WTC11 (cell line): ENCODE data around the gene SLC36A4.

Experiments used
- CTCF ChIP-seq: fragments of 200-600 bp; IDR thresholded peaks from 2 replicates; pipeline ENCODE4 v1.8.0; 2022; ENCODE audit warnings: antibody characterized with exemption
- E2F4 ChIP-seq: sonication (generic); formaldehyde crosslinking; IDR thresholded peaks from 2 replicates; pipeline ENCODE4 v1.8.1; 2022; ENCODE audit warnings: low read depth, mild to moderate bottlenecking, moderate library complexity, missing genetic modification reagents, borderline replicate concordance
- FOXP1 ChIP-seq: sonication (generic); formaldehyde crosslinking; IDR thresholded peaks from 2 replicates; pipeline ENCODE4 v1.8.0; 2022; ENCODE audit warnings: missing genetic modification reagents, mild to moderate bottlenecking, moderate library complexity, borderline replicate concordance
- JUN ChIP-seq: sonication (generic); formaldehyde crosslinking; IDR thresholded peaks from 2 replicates; pipeline ENCODE4 v1.8.0; 2023; ENCODE audit warnings: mild to moderate bottlenecking, missing genetic modification reagents
- KAT7 ChIP-seq: sonication (generic); formaldehyde crosslinking; IDR thresholded peaks from 2 replicates; pipeline ENCODE4 v1.8.1; 2023; ENCODE audit warnings: missing genetic modification reagents, mild to moderate bottlenecking, borderline replicate concordance
- NR3C1 ChIP-seq: sonication (generic); formaldehyde crosslinking; conservative IDR thresholded peaks from 2 replicates; pipeline ENCODE4 v1.8.1; 2023; ENCODE audit warnings: low read depth, mild to moderate bottlenecking, missing genetic modification reagents
- TP53 ChIP-seq: sonication (generic); formaldehyde crosslinking; IDR thresholded peaks from 2 replicates; pipeline ENCODE4 v1.8.1; 2023; ENCODE audit warnings: mild to moderate bottlenecking, missing genetic modification reagents
- USF2 ChIP-seq: sonication (generic); formaldehyde crosslinking; IDR thresholded peaks from 2 replicates; pipeline ENCODE4 v1.8.1; 2023; ENCODE audit warnings: mild to moderate bottlenecking, missing genetic modification reagents, moderate library complexity
- ZBTB43 ChIP-seq: sonication (generic); formaldehyde crosslinking; IDR thresholded peaks from 2 replicates; pipeline ENCODE4 v1.8.1; 2023; ENCODE audit warnings: mild to moderate bottlenecking, missing genetic modification reagents
- ZNF121 ChIP-seq: sonication (generic); formaldehyde crosslinking; IDR thresholded peaks from 2 replicates; pipeline ENCODE4 v1.8.0; 2023; ENCODE audit warnings: missing genetic modification reagents
- ZNF416 ChIP-seq: fragments of 250-450 bp; sonication (Bioruptor Pico); IDR thresholded peaks from 2 replicates; pipeline ENCODE4 v1.9.0; 2021; ENCODE audit warnings: mild to moderate bottlenecking, inconsistent platforms

- TF ChIP-seq TP53 (CRISPR knock-in tag) (no peak), CTCF (no peak), USF2 (CRISPR knock-in tag) (no peak), JUN (CRISPR knock-in tag) (no peak), KAT7 (CRISPR knock-in tag) (no peak), E2F4 (no peak), NR3C1 (no peak), ZNF416 (CRISPR knock-in tag) (no peak), FOXP1 (CRISPR knock-in tag) (no peak), ZBTB43 (CRISPR knock-in tag) (no peak), ZNF121 (CRISPR knock-in tag) (no peak)
These were observed 539 bp upstream of the SLC36A4 start for GRCh38 chr11:93198215-93198845.
